Kidney capillary endothelial cell (primary cell): Measurements from ENCODE around the gene RTN4IP1.
"Not testable (repeated sequence)": the region's sequence is repeated elsewhere in the genome, so short reads cannot be mapped to it uniquely, and the experiment has no call there.

Source experiments
- DNase-seq: peaks from one replicate; pipeline ENCODE4 v3.0.0-alpha.2; 2018; ENCODE audit warnings: low spot score

The RTN4IP1 gene

DNA sequence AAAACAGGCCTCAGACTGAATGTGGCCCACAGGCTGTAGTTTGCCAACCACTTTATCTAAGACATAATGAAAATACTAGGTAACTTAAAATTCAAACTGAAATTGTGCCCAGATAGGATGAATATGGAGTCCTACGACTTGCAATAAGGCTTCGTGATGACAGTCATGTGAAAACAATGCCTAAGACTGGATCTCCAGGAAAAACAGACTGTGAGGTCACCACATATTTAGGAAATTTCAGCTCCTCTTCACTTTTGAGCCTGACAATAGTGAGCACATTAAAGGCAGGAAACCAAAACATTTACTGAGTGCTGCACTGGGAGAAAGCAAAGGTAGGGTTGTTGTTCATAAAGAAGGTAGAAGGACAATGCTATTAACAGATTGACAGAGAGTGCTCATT lies 50.0 kb downstream of the RTN4IP1 start:
- DNase-seq = no peak

GRCh38 chr6:106574741-106575458 lies 54.4 kb downstream of the RTN4IP1 start:
- DNase-seq = peak; percentile 47

- DNase-seq = no peak
These were observed 56.3 kb downstream of the RTN4IP1 start for GRCh38 chr6:106572875-106573585.

- DNase-seq = no peak
These were observed 56.9 kb downstream of the RTN4IP1 start for GRCh38 chr6:106572436-106572835.

DNA sequence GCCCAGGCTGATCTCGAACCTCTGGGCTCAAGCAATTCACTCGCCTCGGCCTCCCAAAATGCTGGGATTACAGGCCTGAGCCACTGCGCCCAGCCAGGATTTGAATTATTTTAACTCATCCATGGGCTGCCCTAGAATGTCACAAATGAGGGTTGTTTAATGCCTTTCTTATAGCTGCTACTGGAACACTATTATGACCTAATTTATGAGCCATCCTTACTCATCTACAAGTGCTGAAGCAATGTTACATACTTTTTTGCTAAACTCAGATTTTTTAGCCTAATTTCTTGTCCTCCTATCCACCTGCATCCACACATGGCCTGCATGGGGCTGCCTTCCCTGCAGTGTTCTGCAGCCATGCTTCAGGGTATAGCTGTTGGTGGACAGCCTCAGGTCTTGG lies 59.9 kb downstream of the RTN4IP1 start:
- DNase-seq = no peak

GRCh38 chr6:106568530-106568929 lies 60.8 kb downstream of the RTN4IP1 start:
- DNase-seq = no peak

DNA sequence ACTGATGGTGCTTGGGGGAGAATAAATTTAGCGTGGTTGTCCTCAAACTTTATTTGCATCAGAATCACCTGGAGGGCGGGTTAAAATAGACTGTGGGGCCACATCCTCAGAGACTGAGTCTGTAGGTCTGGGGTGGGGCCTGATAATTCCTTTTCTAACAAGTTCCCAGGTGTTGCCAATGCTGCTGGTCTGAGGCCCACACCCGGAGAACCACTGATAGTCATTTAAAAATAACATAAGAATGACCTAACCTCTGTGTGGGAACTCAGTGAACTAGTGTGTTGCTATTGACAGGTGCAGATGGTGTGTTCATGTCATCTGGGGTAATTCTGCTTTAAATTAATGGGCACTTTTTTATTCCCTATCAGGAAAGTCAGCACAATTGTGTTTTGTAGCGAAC lies 64.8 kb downstream of the RTN4IP1 start:
- no peak for DNase-seq

- DNase-seq = no peak
These were observed 65.7 kb downstream of the RTN4IP1 start for GRCh38 chr6:106563614-106564013.

DNA sequence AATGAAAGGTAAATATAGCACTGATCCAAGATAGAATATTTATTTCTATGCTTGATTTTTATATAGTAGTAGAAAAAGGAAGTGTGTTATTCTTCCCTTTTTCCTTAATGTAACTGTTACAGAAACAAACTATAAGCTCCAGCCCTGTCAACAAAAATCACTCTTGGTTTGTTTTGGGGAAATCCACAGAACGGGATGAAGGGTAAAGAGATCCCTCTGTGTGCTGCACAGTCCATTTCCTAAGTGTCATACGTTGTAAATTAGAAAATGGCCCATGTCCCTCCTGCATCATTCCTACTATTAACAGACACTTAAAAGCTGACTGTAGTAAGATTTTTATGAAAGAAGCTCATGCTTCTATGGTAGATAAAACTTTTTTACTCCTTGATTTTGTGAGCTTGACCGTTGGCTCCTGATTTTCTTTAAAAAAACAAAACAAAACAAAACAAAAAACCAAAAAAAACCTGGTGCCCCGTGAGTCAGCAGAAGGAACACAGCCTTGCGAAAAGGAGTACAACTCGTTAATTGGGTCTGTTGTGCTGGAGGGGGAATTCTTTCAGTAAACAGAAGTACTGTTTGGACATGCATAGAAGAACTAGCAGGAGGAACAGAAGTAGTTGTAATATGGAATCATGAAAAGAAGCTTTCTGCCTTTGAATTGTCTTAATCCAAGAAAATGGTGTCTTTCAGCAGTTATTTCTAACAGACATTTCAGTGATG lies 67.5 kb downstream of the RTN4IP1 start:
- no peak for DNase-seq

- DNase-seq = no peak
These were observed 68.2 kb downstream of the RTN4IP1 start for GRCh38 chr6:106560996-106561685.

GRCh38 chr6:106559659-106560058 lies 69.6 kb downstream of the RTN4IP1 start:
- not testable (repeated sequence) for DNase-seq

DNA sequence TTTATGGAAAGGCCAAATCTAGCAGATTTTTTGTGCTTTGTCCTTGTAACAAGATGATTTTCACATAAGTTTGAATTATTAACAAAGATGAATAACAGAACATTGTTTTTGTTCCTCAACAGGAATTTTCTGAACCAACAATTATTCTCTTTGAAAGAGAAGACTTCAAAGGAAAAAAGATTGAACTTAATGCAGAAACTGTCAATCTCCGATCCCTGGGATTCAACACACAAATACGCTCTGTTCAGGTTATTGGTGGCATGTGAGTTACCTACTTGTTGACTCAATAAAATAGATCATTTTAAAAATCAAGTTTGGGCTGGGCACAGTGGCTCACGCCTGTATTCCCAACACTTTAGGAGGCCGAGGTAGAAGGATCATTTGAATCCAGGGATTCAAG lies 70.9 kb downstream of the RTN4IP1 start:
- no peak for DNase-seq

DNA sequence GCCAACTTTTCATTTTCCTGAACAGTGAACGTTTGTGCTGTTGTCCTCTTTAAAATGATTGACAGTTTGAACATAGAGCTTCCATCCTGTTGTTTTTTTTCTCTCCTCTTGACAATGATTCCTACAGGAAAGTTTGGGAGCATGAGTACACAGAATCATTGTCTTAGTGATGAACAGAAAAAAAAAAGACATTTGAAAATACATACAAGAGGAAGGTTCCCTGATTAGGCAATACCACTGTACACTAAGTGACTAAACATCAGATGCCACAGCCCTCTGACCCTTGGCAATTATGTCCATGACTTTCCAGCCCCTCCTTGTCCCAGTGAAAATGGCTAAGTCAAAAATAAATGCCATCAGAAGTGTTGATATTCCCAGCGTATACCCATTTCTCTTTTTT lies 71.5 kb downstream of the RTN4IP1 start:
- no peak for DNase-seq

- peak; percentile 47 for DNase-seq
These were observed 72.8 kb downstream of the RTN4IP1 start for GRCh38 chr6:106556368-106556960.

DNA sequence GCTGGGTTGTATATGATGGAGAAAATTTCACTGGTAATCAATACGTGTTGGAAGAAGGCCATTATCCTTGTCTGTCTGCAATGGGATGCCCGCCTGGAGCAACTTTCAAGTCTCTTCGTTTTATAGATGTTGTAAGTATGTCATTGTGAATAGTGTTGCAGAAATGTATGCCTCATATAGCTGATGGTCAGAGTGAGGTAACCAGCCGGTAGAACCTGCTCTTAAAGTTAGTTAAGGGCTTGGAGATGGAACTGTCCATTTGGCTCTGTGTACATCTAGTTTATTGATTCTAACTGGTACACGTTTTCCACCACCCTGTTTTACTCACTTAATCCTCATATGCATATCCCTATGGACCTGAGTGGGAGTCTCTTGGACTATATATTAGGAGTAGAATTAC lies 73.5 kb downstream of the RTN4IP1 start:
- no peak for DNase-seq

GRCh38 chr6:106553440-106553839 lies 75.9 kb downstream of the RTN4IP1 start:
- DNase-seq = no peak

DNA sequence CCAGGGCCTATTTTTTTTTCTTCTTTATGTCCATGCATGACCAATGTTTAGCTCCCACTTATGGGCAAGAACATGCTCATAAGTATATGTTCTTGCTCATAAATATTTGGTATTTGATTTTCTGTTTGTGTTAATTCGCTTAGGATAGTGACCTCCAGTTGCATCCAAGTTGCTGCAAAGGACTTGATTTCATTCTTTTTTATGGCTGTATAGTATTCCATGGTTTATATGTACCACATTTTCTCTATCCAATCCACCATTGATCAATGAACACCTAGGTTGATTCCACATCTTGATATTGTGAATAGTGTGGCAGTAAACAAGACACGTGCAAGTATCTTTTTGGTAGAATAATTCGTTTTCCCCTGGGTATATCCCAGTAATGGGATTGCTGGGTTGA lies 78.1 kb downstream of the RTN4IP1 start:
- DNase-seq = no peak

- DNase-seq = no peak
These were observed 79.8 kb downstream of the RTN4IP1 start for GRCh38 chr6:106549521-106549920.

DNA sequence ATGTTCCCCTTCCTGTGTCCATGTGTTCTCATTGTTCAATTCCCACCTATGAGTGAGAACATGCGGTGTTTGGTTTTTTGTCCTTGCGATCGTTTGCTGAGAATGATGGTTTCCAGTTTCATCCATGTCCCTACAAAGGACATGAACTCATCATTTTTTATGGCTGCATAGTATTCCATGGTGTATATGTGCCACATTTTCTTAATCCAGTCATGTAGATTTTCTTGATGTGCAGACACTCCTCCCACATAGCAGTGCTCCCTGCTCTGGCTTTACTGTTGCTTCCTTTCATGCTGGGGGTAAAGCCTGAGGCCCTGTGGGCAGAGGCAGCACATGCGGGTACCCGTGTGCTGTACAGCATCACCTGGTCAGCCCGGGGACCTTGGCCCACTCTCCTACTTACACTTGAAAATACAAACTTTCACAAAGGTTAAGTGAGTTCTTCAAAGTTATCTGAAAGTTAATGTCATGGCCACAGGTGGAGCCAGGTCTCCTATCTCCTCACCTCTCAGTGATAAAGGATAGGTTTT lies 80.3 kb downstream of the RTN4IP1 start:
- DNase-seq = not testable (repeated sequence)

- DNase-seq = no peak
These were observed 81.5 kb downstream of the RTN4IP1 start for GRCh38 chr6:106547601-106548453.
